Stimulated activated CD4-positive, alpha-beta T cell treated with anti-CD3 and anti-CD28 coated beads, Interleukin-4, amount 100 ng/mL, for 48 hours (primary cell): Measurements from ENCODE around the gene POLR1E.

Experiments
- DNase-seq, 2 donors: peaks; one replicate each; pipeline ENCODE4 v3.0.0-alpha.2; 2020; ENCODE audit warnings: low read depth in 2 of 2

Gene POLR1E

GRCh38 chr9:37485389-37486255 is at the start of gene POLR1E:
Gene POLR1E (plus strand): TSS chr9:37485948. CDS start chr9:37486048, 100 bp downstream.
- peak; percentile 93 to 96 for DNase-seq

- no peak for DNase-seq
Measured at GRCh38 chr9:37436540-37436939, 49.2 kb upstream of the POLR1E start.

- DNase-seq: no peak
Measured at GRCh38 chr9:37437010-37437409, 48.7 kb upstream of the POLR1E start.

GRCh38 chr9:37437621-37438020 is 48.1 kb upstream of the POLR1E start:
- DNase-seq: no peak

- DNase-seq: no peak
Measured at GRCh38 chr9:37438359-37438758, 47.4 kb upstream of the POLR1E start.

- DNase-seq: no peak
Measured at GRCh38 chr9:37441776-37442370, 43.9 kb upstream of the POLR1E start.

- no peak for DNase-seq
Measured at GRCh38 chr9:37442556-37442955, 43.2 kb upstream of the POLR1E start.

GRCh38 chr9:37443566-37443965 is 42.2 kb upstream of the POLR1E start:
- DNase-seq: no peak

- DNase-seq: no peak
Measured at GRCh38 chr9:37444890-37445289, 40.9 kb upstream of the POLR1E start.

- DNase-seq: no peak
Measured at GRCh38 chr9:37445832-37446231, 39.9 kb upstream of the POLR1E start.

GRCh38 chr9:37446401-37446800 is 39.3 kb upstream of the POLR1E start:
- DNase-seq: no peak

GRCh38 chr9:37447111-37447510 is 38.6 kb upstream of the POLR1E start:
- DNase-seq: no peak

- DNase-seq: no peak
Measured at GRCh38 chr9:37449862-37450632, 35.7 kb upstream of the POLR1E start.

- DNase-seq: no peak
Measured at GRCh38 chr9:37451628-37452027, 34.1 kb upstream of the POLR1E start.

- no peak for DNase-seq
Measured at GRCh38 chr9:37452611-37453010, 33.1 kb upstream of the POLR1E start.

- DNase-seq: no peak
Measured at GRCh38 chr9:37453827-37454226, 31.9 kb upstream of the POLR1E start.

GRCh38 chr9:37454238-37454637 is 31.5 kb upstream of the POLR1E start:
- no peak for DNase-seq

GRCh38 chr9:37455884-37456647 is 29.7 kb upstream of the POLR1E start:
- DNase-seq: no peak

- DNase-seq: no peak
Measured at GRCh38 chr9:37456817-37457216, 28.9 kb upstream of the POLR1E start.

GRCh38 chr9:37464006-37464405 is 21.7 kb upstream of the POLR1E start:
- no peak for DNase-seq

GRCh38 chr9:37464426-37465248 is 21.1 kb upstream of the POLR1E start:
- peak; percentile 53 to 54 for DNase-seq
